COR-L47 (cell line): Measurements from ENCODE around the gene TSPEAR.
A peak's percentile ranks its signal among the peaks of the same experiment; 100 is the strongest.
"Not testable (repeated sequence)": the region's sequence is repeated elsewhere in the genome, so short reads cannot be mapped to it uniquely, and the experiment has no call there.

Source experiments
- DNase-seq: peaks from one replicate; lab custom pipeline; 2025; lab: John Stamatoyannopoulos, UW

TSPEAR gene

GRCh38 chr21:44568667-44569556, 142.5 kb downstream of the TSPEAR start:
- DNase-seq = peak; percentile 80

GRCh38 chr21:44568261-44568660, 143.1 kb downstream of the TSPEAR start:
- DNase-seq = peak; percentile 60

- no peak for DNase-seq
Measured at GRCh38 chr21:44567481-44568171, 143.7 kb downstream of the TSPEAR start.

GRCh38 chr21:44566403-44566802, 145.0 kb downstream of the TSPEAR start:
- DNase-seq = no peak

- DNase-seq = no peak
Measured at GRCh38 chr21:44564886-44565598, 146.3 kb downstream of the TSPEAR start.

GRCh38 chr21:44564099-44564498, 147.3 kb downstream of the TSPEAR start:
- DNase-seq = no peak

GRCh38 chr21:44558695-44559094, 152.7 kb downstream of the TSPEAR start, which contains the start of gene KRTAP10-3:
TSS of gene KRTAP10-3 (minus strand) at chr21:44558795. CDS start at chr21:44558715, 80 bp downstream.
- DNase-seq = no peak

- not testable (repeated sequence) for DNase-seq
Measured at GRCh38 chr21:44558329-44558675, 153.1 kb downstream of the TSPEAR start.

- no peak for DNase-seq
Measured at GRCh38 chr21:44557491-44558328, 153.7 kb downstream of the TSPEAR start.

- DNase-seq = peak; percentile 57
Measured at GRCh38 chr21:44556879-44557278, 154.5 kb downstream of the TSPEAR start.

- no peak for DNase-seq
Measured at GRCh38 chr21:44555200-44555875, 156.0 kb downstream of the TSPEAR start.

- DNase-seq = no peak
Measured at GRCh38 chr21:44552681-44553080, 158.7 kb downstream of the TSPEAR start.

- no peak for DNase-seq
Measured at GRCh38 chr21:44552136-44552535, 159.2 kb downstream of the TSPEAR start.

- peak; percentile 92 for DNase-seq
Measured at GRCh38 chr21:44551340-44551961, 159.9 kb downstream of the TSPEAR start, which contains the start of gene KRTAP10-2. TSS of gene KRTAP10-2 (minus strand) at chr21:44551505. CDS start at chr21:44551458, 47 bp downstream.

GRCh38 chr21:44550807-44551206, 160.6 kb downstream of the TSPEAR start:
- peak; percentile 40 for DNase-seq

- DNase-seq = not testable (repeated sequence)
Measured at GRCh38 chr21:44550285-44550684, 161.1 kb downstream of the TSPEAR start.

GRCh38 chr21:44549525-44550211, 161.7 kb downstream of the TSPEAR start:
- DNase-seq = no peak

- no peak for DNase-seq
Measured at GRCh38 chr21:44548922-44549321, 162.4 kb downstream of the TSPEAR start.

- DNase-seq = no peak
Measured at GRCh38 chr21:44548381-44548780, 163.0 kb downstream of the TSPEAR start.
